GM19438 (cell line): ENCODE results near the gene DEF6.

Source experiments
- ATAC-seq: cut with Tn5 transposase; IDR thresholded peaks from one replicate; pipeline ENCODE4 v1.9.1; 2021; ENCODE audit warnings: low read depth; ENCODE audit not compliant: unreplicated experiment

DEF6 gene

DNA sequence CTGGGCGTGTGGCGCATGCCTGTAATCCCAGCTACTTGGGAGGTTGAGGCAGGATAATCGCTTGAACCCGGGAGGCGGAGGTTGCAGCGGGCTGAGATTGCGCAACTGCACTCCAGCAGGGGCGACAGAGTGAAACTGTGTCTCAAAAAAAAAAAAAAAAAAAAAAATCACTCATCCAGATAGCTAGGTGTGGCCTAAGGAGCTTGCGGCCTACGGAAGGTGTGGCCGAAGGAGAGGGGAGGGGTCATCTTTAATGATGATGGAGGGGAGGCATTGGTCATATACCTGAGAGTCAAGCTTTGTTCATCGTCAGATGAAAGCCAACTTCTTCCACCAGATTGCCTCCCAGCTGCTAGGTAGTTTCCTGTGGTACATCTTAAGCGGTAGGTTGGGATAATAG, 43.9 kb downstream of the DEF6 start:
- ATAC-seq = no peak

DNA sequence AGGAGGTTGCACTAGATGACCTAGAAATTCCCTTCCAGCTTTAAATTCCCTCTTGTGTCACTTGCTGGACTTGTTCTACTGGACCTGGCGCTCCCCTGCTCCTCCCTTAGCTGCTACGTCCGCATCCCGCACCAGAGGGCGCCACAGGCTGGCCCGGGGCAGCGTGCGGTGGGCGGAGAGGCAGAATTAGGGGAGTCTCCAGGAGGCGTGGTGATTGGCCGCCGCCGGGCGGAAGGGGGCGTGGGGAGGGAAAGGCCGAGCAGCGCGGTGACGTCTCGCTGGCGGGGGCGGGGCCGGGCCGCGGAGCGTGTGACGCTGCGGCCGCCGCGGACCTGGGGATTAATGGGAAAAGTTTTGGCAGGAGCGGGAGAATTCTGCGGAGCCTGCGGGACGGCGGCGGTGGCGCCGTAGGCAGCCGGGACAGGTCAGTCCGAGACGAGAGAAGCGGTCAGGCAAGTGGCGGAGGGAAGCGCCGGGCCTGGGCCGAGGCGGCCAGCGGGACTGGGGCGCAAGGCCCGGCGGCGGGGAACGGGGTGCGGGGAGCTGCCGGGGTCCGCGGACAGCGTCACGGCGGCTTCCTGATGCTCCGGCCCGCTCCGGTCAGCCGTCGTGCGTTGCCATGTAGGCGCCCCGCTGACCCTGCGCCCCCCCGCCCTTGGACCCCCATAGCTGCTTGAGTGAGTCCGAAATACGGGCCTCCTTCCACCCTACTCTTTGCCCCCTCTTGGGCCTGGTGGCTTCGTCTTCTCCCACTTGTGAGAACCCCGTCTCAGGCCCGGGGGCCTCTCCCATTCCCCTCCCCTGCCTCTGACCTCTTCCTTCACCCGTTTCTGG, 44.9 kb downstream of the DEF6 start, which contains the start of gene PPARD:
Gene PPARD, plus strand, starts transcription at position 301 of the 834 bp plus-strand sequence. CDS start 68,530 bp downstream, outside the sequence.
- peak; percentile 88 for ATAC-seq

GRCh38 chr6:35343092-35343834, 45.6 kb downstream of the DEF6 start:
- no peak for ATAC-seq

DNA sequence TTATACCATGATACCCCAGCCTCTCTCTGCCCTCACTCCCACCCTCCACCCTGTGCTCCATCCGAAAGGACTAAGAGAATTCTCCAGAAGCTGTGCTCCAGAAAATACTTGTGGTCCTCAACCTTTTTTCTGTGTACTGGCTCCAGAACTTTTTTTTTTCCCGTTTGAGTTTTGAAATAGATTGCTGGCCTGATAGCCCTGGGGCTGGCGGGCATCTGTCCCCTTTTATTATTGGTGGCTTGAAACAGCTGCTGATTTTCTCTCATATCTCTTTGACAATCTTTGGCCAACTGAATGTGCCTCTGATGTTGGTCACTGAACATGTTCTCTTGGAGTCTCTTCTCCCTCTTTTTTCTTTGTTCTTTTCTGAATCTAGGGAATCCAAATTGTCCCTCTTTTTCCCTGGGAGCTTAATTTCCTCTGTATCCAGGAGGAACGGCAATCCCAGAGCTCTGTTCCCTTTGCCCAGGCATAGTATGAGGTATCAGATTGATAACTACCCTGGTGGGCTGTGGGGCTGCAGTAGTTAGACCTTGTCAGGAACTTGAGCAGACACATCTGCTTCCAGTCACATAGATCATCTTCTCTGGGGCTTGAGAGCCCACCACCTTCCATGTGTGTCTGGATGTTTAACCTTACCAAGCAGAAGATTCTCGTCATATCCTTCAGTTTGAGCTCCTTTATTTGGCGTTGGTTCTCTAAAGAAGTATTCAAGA, 46.4 kb downstream of the DEF6 start:
- ATAC-seq = no peak

DNA sequence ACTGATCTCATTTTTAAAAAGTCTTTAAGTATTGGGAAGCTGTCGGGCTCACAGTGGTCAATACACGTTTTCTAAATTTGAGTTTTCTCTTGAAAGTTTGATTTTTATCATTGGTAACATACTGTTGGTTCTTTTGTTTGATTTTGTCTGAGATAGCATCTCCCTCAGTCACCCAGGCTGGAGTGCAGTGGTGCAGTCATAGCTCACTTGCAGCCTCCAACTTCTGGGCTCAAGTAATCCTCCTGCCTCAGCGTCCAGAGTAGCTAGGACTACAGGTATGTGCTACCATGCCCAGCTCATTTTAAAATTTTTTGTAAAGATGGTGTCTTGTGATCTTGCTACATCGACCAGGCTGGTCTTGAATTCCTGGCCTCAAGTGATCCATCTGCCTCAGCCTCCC, 53.8 kb downstream of the DEF6 start:
- no peak for ATAC-seq

DNA sequence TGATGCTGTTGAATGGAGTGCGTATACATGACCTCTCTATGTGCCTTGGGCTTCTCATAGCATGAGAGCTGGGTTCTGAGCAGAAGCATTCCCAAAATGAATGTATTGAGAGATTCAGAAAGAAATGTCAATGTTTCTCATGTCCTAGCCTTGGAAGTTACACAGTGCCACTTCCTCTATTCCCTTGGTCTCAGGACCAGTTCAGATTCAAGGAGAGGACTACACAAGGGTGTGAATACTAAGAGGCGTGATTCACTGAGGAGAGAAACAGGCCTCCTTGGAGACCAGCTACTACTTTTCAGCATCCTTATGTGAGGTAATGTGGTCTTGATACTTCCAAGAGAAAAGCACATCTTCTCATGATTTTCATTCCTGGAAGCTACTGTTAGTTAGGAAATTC, 55.1 kb downstream of the DEF6 start:
- no peak for ATAC-seq

- no peak for ATAC-seq
Observed at GRCh38 chr6:35354361-35355135, 56.9 kb downstream of the DEF6 start.

DNA sequence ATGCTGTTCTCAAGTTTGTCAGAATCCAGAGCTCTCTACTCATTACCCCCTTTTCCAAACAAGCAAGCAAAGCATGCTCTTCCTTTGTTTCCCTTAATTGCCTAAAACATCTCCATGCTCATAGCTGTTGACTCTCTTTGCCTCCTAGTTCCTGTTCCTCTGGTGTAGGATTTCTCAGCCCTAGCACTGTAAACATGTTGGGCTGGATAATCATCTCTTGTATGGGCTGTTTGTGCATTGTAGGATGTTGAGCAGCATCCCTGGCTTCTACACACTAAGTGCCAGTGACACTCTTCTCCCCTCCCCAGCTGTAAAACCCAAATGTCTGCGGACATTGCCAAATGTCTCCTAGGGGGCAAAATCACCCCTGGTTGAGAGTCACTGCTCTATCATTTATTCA, 58.8 kb downstream of the DEF6 start:
- no peak for ATAC-seq

DNA sequence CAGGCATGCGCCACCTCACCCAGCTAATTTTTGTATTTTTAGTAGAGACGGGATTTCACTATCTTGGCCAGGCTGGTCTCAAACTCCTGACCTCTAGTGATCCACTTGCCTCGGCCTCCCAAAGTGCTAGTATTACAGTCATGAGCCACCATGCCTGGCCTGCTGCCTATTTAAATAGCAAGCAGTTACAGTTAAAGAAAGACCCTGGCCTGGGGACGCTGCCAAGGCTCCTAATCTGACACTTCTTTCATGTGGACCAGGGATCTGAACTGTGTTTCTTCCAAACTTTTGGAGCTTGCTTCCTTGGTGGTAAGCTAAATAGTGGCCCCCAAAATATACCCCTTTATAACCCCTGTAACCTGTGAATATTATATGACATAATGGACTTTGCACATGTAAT, 60.1 kb downstream of the DEF6 start:
- no peak for ATAC-seq

DNA sequence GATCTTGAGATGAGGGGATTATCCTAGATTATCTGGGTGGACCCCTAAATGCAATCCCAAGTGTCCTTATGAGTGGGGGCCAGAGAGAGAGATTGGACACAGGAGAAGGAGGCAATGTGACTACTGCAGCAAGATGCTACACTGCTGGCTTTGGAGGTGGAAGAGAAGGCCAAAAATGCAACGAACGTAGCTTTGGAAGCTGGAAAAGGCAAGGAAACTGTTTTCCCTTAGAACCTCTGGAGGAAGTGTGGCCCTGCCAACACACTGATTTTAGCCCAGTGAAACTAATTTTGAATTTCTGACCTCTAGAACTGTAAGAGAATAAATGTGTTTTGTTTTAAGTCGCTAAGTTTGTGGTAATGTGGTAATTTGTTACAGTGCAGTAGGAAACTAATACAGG, 60.5 kb downstream of the DEF6 start:
- ATAC-seq = no peak

- no peak for ATAC-seq
Observed at GRCh38 chr6:35359346-35359743, 61.7 kb downstream of the DEF6 start.

DNA sequence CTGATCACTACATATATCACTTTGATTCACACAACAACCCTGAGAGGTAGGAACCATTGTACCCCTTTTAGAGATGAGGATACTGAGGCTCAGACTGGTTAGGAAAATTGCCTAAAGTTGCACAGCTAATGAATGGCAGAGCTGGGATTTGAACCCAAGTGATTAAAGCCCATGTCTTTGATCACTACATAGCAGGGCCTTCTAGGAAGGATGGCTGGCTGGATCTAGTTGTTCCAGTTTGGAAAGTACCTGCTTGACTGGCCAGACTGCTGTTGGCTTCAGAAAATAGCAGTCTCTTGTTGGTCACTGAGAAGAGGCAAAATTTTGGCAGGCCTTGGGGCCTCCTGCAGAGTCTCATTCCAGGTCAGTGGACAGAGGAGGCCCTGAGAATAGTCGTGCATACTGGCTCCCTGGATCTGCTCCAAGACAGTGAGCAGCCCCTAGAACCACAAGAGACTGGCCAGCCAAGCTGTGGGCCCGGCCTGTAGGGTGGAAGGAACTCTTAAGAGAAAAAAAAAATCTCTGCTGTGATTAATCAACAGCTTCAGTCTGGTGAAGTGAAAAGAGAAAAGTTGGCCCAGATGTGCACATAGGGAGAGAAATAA, 62.2 kb downstream of the DEF6 start:
- ATAC-seq = no peak

DNA sequence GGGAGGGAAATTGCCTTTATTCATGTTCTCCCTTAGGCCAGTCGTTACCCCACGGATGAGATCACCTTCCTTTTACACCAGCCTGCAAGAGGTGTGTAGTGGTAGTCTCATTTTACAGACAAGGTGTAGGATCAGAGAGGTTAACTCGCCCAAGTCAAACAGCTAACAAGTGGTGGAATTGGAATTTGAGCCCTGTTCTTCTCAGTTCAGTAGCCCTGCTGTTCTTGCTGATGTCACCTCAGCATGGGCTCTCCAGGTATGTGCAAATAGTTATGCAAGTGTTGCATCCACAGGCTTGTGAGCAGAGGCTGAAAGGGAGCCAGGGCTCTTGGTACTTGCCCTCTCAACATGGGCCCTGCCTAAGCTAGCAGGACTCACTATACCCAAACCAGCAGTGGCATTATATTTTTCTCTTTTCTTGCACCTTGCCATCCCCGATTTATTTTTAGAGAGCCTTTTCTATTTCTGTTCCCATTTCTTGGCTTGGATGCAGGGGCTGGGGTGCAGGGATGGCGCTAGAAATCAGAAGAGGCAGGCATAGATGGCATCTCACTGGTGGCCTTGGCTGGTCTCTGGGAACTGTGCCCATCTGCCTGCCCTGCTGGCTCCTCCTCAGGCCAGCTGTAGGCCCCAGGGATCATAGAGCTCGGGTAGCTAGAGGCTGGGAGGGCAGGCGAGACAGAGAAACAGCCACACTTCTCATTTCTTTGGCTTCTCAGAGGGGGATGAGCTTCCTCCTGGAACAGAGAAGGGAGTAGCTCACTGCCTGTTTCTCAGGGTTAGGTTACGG, 62.9 kb downstream of the DEF6 start:
- no peak for ATAC-seq

- ATAC-seq = no peak
Observed at GRCh38 chr6:35362200-35362599, 64.6 kb downstream of the DEF6 start.

DNA sequence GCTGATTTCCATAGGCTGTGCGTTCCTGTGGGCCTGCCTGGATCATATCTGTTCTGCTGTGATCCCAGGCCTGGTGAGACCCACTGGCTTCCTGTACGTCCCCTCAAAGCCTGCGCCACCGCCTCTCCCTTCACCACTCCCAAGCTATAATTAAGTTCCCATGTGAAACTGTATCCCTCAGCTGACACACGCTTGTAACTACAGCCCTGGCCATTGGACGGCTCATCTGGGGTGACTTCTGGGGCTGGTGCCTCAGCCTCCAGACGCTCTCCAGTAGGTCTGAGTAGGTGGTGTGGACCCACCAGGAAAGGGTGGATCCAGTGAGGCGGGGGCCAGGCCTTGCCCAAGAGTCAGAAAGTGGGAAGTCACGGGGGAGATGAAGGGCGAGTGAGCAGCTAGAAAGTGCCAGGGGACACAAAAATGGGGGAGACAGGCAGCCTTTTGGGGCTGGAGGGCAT, 65.7 kb downstream of the DEF6 start:
- no peak for ATAC-seq

DNA sequence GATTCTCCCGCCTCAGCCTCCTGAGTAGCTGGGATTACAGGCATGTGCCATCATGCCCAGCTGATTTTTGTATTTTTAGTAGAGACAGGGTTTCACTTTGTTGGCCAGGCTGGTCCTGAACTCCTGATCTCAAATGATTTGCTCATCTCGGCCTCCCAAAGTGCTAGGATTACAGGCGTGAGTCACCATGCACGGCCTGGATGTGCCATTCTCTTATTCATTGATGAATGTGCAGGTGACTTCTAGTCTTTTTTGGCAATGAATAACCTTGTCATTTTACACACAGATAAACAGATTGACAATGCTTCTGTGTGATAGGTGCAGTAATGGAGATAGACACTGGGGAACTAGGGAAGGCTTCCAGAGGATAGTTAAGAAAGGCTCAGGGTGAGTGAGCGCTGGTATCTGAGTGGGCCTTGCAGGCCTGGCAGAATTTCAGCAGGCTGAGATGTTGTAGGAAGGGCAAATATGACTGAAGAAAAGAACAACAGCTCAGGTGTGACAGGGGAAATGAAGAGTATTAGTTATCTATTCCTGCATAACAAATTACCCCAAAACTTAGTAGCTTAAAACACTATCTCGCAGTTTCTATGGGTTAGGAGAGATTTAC, 68.1 kb downstream of the DEF6 start:
- no peak for ATAC-seq

DNA sequence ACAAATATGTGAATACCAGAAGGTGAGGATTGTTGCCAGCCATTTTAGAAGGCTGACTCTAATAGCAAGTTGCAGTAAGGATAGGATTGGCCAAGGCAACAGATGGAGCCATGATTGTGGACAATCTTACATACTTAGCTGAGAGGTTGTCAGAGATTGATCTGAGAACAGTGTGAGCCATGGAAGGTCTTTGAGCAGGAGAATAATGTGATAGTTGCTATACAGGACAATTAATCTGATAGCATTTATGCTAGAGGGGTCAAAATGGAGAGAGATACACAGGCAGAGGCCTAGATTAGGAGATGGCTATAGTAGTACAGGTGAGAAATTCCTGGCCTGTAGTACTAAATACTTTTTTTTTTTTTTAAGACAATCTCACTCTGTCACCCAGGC, 68.6 kb downstream of the DEF6 start:
- no peak for ATAC-seq

DNA sequence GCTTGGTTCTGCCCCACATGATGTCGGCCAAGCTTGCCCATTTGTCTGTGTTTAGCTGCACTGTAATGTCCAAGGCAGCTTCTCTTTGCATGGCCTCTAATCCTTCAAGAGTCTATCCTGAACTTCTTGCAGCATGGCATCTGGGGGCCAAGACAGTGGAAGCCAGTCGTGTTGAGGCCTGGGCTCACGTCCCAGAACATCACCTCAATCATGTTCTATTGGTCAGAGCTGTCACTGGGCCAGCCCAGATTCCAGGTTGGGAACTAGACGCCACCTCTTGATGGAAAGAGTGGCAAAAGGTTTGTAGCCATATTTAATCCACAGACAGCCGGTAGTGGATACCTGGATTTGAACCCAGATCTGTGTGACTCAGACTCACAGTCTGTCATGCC, 70.0 kb downstream of the DEF6 start:
- no peak for ATAC-seq
